GM12801 (cell line): ENCODE results near the gene EFNA4.

Experiments
- CTCF ChIP-seq: IDR thresholded peaks from one replicate; pipeline ENCODE4 v1.5.1; 2011; ENCODE audit warnings: control low read depth; ENCODE audit not compliant: insufficient read length; ENCODE audit errors: extremely low read depth

The EFNA4 gene

GRCh38 chr1:155079487-155080311 is 16.2 kb downstream of the EFNA4 start:
- no peak for TF ChIP-seq CTCF

GRCh38 chr1:155080312-155081228 is 17.0 kb downstream of the EFNA4 start:
- TF ChIP-seq CTCF, result no peak

GRCh38 chr1:155081472-155082300 is 18.1 kb downstream of the EFNA4 start:
- TF ChIP-seq CTCF, result no peak

- TF ChIP-seq CTCF, result no peak
Measured at GRCh38 chr1:155082301-155083051, 18.9 kb downstream of the EFNA4 start.

GRCh38 chr1:155083052-155083541 is 19.6 kb downstream of the EFNA4 start:
- no peak for TF ChIP-seq CTCF

GRCh38 chr1:155083865-155084721 is 20.6 kb downstream of the EFNA4 start:
- no peak for TF ChIP-seq CTCF
